ENCODE measurements around the gene KRTAP2-3. TPM values are rescaled to one million over a fixed set of nuclear protein-coding genes. Genes with fewer than 3 reads are reported as not detected.
"Not testable (repeated sequence)": the region's sequence is repeated elsewhere in the genome, so short reads cannot be mapped to it uniquely, and the experiment has no call there.

KRTAP2-3 gene, protein sequence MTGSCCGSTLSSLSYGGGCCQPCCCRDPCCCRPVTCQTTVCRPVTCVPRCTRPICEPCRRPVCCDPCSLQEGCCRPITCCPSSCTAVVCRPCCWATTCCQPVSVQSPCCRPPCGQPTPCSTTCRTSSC
- total RNA-seq: not detected

DNA sequence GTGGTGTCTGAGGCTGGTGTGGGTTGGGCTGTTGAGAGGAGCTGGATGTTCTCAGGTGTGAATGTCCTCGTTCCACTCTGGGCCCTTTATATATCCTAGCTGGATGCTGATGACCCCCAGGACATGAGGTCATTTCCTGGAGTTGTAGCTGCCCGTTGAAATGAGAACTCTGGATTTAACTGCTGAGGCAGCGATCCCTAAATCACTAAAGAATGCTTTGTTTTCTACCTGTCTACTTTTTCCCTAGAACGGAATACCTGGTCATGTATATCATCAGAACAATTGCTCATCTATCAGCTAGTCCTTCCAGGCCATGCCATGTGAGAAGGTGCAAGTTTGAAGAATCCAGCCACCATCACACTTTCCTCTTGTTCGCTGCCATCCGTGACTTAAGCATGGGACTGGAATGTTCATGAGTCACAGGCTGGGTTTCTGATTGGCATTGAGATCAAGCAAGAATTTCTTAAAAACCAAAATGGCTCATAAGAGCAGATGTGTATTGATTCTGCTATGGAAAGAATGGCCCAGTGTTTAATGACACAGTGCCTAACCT lies at the start of gene KRTAP2-3:
TSS of gene KRTAP2-3 (minus strand) at position 63 of the 553 bp plus-strand sequence. CDS start 64 bp downstream, outside the sequence.
- Histone ChIP-seq H3K9me3 (no peaks in the 10 kb centered on the region), H3K36me3 (no peaks in the 10 kb centered on the region), H3K4me3 (no peak within 1 kb of the TSS), H3K4me1 (ENCODE audit: control insufficient read depth in 1 of 2, low read depth in 2 of 2) (peaks cover 23 to 33% of the 10 kb centered on the region in 2 donors), H3K27me3 (replicated peaks; ENCODE audit: insufficient read depth) (no peaks in the 10 kb centered on the region), H3K27ac (peak within 1 kb of the TSS; percentile 52 to 56)
- no peak for DNase-seq (ENCODE audit: low spot score)
- ATAC-seq (ENCODE audit: insufficient number of reproducible peaks, low FRiP score, low read depth): no peak
- TF ChIP-seq, protein P1, sequence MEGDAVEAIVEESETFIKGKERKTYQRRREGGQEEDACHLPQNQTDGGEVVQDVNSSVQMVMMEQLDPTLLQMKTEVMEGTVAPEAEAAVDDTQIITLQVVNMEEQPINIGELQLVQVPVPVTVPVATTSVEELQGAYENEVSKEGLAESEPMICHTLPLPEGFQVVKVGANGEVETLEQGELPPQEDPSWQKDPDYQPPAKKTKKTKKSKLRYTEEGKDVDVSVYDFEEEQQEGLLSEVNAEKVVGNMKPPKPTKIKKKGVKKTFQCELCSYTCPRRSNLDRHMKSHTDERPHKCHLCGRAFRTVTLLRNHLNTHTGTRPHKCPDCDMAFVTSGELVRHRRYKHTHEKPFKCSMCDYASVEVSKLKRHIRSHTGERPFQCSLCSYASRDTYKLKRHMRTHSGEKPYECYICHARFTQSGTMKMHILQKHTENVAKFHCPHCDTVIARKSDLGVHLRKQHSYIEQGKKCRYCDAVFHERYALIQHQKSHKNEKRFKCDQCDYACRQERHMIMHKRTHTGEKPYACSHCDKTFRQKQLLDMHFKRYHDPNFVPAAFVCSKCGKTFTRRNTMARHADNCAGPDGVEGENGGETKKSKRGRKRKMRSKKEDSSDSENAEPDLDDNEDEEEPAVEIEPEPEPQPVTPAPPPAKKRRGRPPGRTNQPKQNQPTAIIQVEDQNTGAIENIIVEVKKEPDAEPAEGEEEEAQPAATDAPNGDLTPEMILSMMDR (IDR thresholded peaks at IDR 0.05): no peak

DNA sequence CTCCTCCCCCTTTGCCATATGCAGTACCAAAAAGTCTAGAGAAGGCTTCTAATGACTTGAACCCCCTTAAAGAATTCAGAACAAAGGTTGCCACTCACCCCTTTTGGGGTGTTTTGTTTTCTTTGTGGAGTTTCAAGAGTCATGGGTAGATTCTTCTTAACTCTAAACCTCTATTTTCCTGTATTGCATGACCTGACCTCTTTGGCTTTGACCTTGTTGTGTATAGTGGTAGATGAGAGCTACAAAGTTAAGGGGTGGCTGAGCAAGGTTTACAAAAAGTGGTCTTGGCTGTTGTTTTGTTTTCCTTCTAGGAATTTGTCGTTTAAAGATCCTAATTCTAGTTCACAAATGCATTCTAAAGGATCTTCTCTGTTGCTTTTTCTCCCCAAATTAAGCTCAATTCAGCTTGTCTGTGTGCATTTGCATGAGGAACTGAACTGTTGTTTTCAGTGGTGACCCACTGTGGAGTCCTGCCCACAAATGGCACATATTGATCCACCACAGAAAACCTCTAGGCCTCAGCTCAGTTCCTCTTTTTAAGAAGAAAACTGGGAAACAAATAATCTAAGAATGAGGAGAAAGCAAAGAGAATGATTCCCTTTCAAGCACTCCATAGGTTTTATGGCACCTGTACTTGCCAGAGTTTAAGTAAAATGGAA lies 48.9 kb upstream of the KRTAP2-3 start:
- not testable (repeated sequence) for H3K36me3 ChIP-seq; DNase-seq (ENCODE audit: low spot score); ATAC-seq (ENCODE audit: insufficient number of reproducible peaks, low FRiP score, low read depth); H3K4me3 ChIP-seq; H3K9me3 ChIP-seq; H3K4me1 ChIP-seq (ENCODE audit: control insufficient read depth in 1 of 2, low read depth in 2 of 2); H3K27me3 ChIP-seq (replicated peaks; ENCODE audit: insufficient read depth); H3K27ac ChIP-seq

DNA sequence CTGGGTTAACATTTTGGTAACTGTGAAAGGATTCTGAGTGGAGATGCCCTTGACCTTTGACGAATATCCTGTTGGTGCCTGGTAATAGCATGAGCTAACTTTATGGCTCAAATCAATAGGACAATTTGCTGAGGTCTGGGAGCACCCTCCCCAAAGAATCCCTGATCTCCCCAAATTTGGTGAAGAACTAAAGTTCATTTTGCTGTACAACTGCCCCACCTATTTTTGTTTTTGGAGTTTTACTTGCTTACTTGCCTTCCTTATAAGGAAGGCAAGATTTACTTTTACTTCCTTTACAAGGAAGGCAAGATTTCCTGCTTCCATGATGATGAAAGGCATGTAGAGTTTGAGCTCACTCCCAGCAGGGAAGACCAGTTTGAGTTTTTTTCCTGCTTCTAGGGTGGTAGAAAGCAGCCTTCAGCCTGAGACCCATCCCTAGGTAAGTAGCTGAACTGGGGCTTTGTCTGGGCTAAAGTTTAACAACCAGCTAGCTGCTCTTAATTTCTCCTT lies 48.1 kb upstream of the KRTAP2-3 start:
- Histone ChIP-seq H3K9me3 (no peaks in the 10 kb centered on the region), H3K4me3 (no peak overlapping the region), H3K36me3 (no peaks in the 10 kb centered on the region), H3K4me1 (ENCODE audit: control insufficient read depth in 1 of 2, low read depth in 2 of 2) (no peaks in the 10 kb centered on the region), H3K27ac (no peak overlapping the region), H3K27me3 (replicated peaks; ENCODE audit: insufficient read depth) (no peaks in the 10 kb centered on the region)
- TF ChIP-seq, protein P1 (IDR thresholded peaks at IDR 0.05): no peak
- ATAC-seq (ENCODE audit: insufficient number of reproducible peaks, low FRiP score, low read depth) (no peak), DNase-seq (ENCODE audit: low spot score) (no peak)

DNA sequence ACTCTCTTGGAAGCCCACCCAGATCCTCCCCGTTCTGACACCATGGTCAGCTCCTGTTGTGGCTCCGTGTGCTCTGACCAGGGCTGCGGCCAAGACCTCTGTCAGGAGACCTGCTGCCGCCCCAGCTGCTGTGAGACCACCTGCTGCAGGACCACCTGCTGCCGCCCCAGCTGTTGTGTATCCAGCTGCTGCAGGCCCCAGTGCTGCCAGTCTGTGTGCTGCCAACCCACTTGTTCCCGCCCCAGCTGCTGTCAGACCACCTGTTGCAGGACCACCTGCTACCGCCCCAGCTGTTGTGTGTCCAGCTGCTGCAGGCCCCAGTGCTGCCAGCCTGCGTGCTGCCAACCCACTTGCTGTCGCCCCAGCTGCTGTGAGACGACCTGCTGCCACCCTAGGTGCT lies 45.4 kb upstream of the KRTAP2-3 start, which contains the start of gene KRTAP4-9:
TSS of gene KRTAP4-9 (plus strand) at position 43 of the 400 bp plus-strand sequence. CDS start at position 43, 0 bp downstream.
- not testable (repeated sequence) for H3K27ac ChIP-seq; DNase-seq (ENCODE audit: low spot score); H3K4me1 ChIP-seq (ENCODE audit: control insufficient read depth in 1 of 2, low read depth in 2 of 2); H3K27me3 ChIP-seq (replicated peaks; ENCODE audit: insufficient read depth); H3K36me3 ChIP-seq; H3K4me3 ChIP-seq; ATAC-seq (ENCODE audit: insufficient number of reproducible peaks, low FRiP score, low read depth); H3K9me3 ChIP-seq

DNA sequence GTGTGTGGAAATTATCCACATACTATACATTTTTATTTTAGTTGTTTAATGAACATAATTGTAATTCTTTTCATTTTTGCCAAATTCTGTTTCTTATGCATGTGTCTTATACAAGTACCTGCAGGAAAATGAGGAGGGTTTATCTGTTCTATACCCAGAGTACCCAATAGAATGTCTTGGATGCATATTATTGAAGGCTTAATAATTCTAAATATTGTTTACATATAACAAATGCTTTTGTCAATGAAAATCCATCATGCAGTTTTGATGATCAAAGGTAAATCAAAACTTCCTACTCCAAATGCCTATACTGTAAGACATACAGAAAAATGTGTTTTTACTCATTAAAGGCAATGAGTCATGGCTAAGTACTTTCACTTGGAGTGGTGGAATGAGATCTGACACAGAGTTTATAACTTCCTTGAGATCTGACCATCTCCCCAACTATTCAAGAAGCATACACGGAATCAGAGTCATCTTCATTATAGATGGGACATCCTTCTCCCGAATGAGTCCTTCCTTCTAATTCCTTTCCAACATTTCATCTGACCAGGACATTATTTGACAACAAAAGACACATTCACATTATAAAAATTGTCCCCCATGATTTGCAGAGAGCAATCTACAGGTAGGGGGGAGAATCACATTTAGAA lies 44.6 kb upstream of the KRTAP2-3 start:
- ATAC-seq (ENCODE audit: insufficient number of reproducible peaks, low FRiP score, low read depth); H3K4me1 ChIP-seq (ENCODE audit: control insufficient read depth in 1 of 2, low read depth in 2 of 2): not testable (repeated sequence)

DNA sequence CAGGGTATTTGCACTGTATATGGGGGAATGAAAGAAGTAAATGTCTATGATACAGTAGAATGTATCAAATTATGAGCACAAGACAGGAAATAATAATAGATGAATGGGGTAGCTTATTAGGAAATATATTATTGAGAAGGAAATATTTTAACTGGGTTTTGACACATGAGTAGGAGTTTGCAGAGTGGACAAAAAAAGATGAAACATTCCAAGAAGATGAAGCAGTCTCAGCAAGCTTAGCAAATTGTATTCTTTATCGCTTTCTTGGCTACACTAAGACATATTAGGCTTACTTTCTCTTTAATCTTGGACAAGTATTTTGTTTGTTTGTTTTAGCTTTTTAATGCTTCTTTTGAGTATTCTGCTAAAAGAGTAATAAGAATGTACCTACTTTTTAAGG lies 44.0 kb upstream of the KRTAP2-3 start:
- no peak for ATAC-seq (ENCODE audit: insufficient number of reproducible peaks, low FRiP score, low read depth)
- TF ChIP-seq, protein P1 (IDR thresholded peaks at IDR 0.05): no peak
- Histone ChIP-seq H3K27me3 (replicated peaks; ENCODE audit: insufficient read depth) (no peaks in the 10 kb centered on the region), H3K9me3 (no peaks in the 10 kb centered on the region), H3K4me1 (ENCODE audit: control insufficient read depth in 1 of 2, low read depth in 2 of 2) (no peaks in the 10 kb centered on the region), H3K36me3 (no peaks in the 10 kb centered on the region), H3K4me3 (no peak overlapping the region), H3K27ac (no peak overlapping the region)
- DNase-seq (ENCODE audit: low spot score): no peak

More for the DNA sequence above, 44.6 kb upstream of the KRTAP2-3 start:
- not testable (repeated sequence) for H3K9me3 ChIP-seq; H3K27me3 ChIP-seq (replicated peaks; ENCODE audit: insufficient read depth); H3K27ac ChIP-seq; DNase-seq (ENCODE audit: low spot score); H3K36me3 ChIP-seq; H3K4me3 ChIP-seq

Measured in thoracic aorta (tissue), 2 donors.